ENCODE measurements around the gene GSDMA. TPM values are rescaled to one million over a fixed set of nuclear protein-coding genes. Genes with fewer than 3 reads are reported as not detected.

The GSDMA gene
- total and polyA plus RNA-seq, 10 of the 15 experiments (the other 5 are each of a cell fraction or from before 2014, with no cell fraction given): 0.04 to 0.11 TPM; not detected in 8

- TF ChIP-seq JUND (IDR thresholded peaks at IDR 0.05; ENCODE audit: low read depth, low read length): no peak
- TF ChIP-seq SP1 (IDR thresholded peaks at IDR 0.05; ENCODE audit: low read depth, low read length): no peak
- TF ChIP-seq FOXM1 (IDR thresholded peaks at IDR 0.05; ENCODE audit: low read depth, low read length): no peak
- TF ChIP-seq POLR2AphosphoS2 (IDR thresholded peaks at IDR 0.05; ENCODE audit: low read depth, low read length): no peak
- TF ChIP-seq CHD2 (IDR thresholded peaks at IDR 0.05; ENCODE audit: borderline replicate concordance, low read depth, low read length): no peak
- no peak for TF ChIP-seq RAD21 (IDR thresholded peaks at IDR 0.05; ENCODE audit: insufficient read depth, low read depth, low read length)
- no peak for TF ChIP-seq IRF4 (IDR thresholded peaks at IDR 0.05; ENCODE audit: low read depth, low read length)
- TF ChIP-seq NBN (IDR thresholded peaks at IDR 0.05): no peak
- no peak for TF ChIP-seq RBBP5 (conservative IDR thresholded peaks at IDR 0.05)
- no peak for TF ChIP-seq SRF (IDR thresholded peaks at IDR 0.05; ENCODE audit: low read depth in 2 of 2, low read length in 2 of 2)
- TF ChIP-seq NFYA (IDR thresholded peaks at IDR 0.05; ENCODE audit: borderline replicate concordance, low read depth, low read length): no peak
- TF ChIP-seq BHLHE40 (IDR thresholded peaks at IDR 0.05; ENCODE audit: borderline replicate concordance in 1 of 2, low read depth in 2 of 2, low read length in 1 of 2): no peak
Measured at GRCh38 chr17:40025559-40025958, 62.8 kb downstream of the GSDMA start (continued).

- H3K79me2 ChIP-seq (ENCODE audit: control insufficient read depth, insufficient read depth, low read length): no peaks in the 10 kb centered on the region
- no peaks in the 10 kb centered on the region for H3K27me3 ChIP-seq (replicated peaks in 1 of 2; ENCODE audit: control insufficient read depth in 2 of 2, insufficient read depth in 2 of 2, low read length in 1 of 2)
- intact Hi-C loops (cut with micrococcal nuclease; ENCODE audit: unreplicated experiment): loop anchor here (5.0 kb wide), 1 partner anchor 404 kb away; no protein-coding TSS in a partner anchor
- FAIRE-seq (no peak), ATAC-seq (no peak), DNase-seq (ENCODE audit: low read depth, low spot score) (no peak)
- ChIA-PET POLR2A (no interaction called here), CTCF (interaction anchor here (0.6 to 3.1 kb wide), 23 partner anchors 9 to 674 kb away, joined by 3 to 31 read pairs (median 6); partner anchors contain the start of genes CSF3 and MED24), RAD21 (ENCODE audit: unreplicated experiment) (interaction anchor here (2.0 to 2.1 kb wide), 2 partner anchors 85 to 405 kb away, joined by 9 to 12 read pairs; no protein-coding TSS in a partner anchor), SMC1A (ENCODE audit: uncharacterized antibody, unreplicated experiment) (interaction anchor here (1.0 to 2.3 kb wide), 5 partner anchors 12 to 150 kb away, joined by 3 to 8 read pairs (median 3); partner anchors contain the start of gene CSF3)
- no peak overlapping the region for H3K27ac ChIP-seq (ENCODE audit: control insufficient read depth, insufficient read depth)
- in situ Hi-C loops (cut with MboI): no loop called here
- H3K4me3 ChIP-seq: no peak overlapping the region
- H3K9me3 ChIP-seq (replicated peaks; ENCODE audit: control insufficient read depth, insufficient read depth, low read length): no peaks in the 10 kb centered on the region
- WGBS (ENCODE audit: insufficient coverage, insufficient replicate concordance, low lambda C conversion rate, missing lambda C conversion rate): 90% methylated on average over 22 of the region's 22 CpGs
- no TSS peak for BruUV-seq (replicated peaks)
- no peak overlapping the region for H3K9ac ChIP-seq (ENCODE audit: control insufficient read depth, insufficient read depth, low read length)
- no peaks in the 10 kb centered on the region for H3K4me1 ChIP-seq (ENCODE audit: control insufficient read depth, insufficient read depth, low read length)
- no peak overlapping the region for H3K4me2 ChIP-seq (ENCODE audit: control insufficient read depth, insufficient read depth)
- no peak overlapping the region for H2AFZ ChIP-seq (ENCODE audit: control insufficient read depth, low read depth, low read length)
- peaks cover 12 to 17% of the 10 kb centered on the region in 2 experiments; a peak in 3 of 4 replicates for H3K36me3 ChIP-seq (ENCODE audit: control insufficient read depth in 2 of 2, insufficient read depth in 2 of 2, low read length in 1 of 2)
- no peaks in the 10 kb centered on the region for H4K20me1 ChIP-seq (ENCODE audit: control insufficient read depth, insufficient read depth)
- TF ChIP-seq ZBED1 (IDR thresholded peaks at IDR 0.05; ENCODE audit: borderline replicate concordance) (no peak), ATF3 (IDR thresholded peaks at IDR 0.05; ENCODE audit: borderline replicate concordance, extremely low read depth, low read depth, low read length) (no peak), CREM (IDR thresholded peaks at IDR 0.05; ENCODE audit: low read depth) (no peak), NR2C1 (IDR thresholded peaks at IDR 0.05) (no peak), E2F8 (IDR thresholded peaks at IDR 0.05; ENCODE audit: low read depth, partially characterized antibody) (no peak)
Measured at GRCh38 chr17:40025991-40026815, 63.4 kb downstream of the GSDMA start.

Measured in GM12878 (cell line).